PC-3 (cell line): ENCODE results near the gene RNASEL.

Source experiments
- EZH2phosphoT487 ChIP-seq: fragments of 300-600 bp; sonication (generic); IDR thresholded peaks from 2 replicates; pipeline ENCODE4 v1.6.1; 2018; ENCODE audit warnings: mild to moderate bottlenecking, antibody characterized with exemption, low read length, borderline replicate concordance
- TF ChIP-seq, protein P1 (sequence below): fragments of 300-600 bp; sonication (generic); conservative IDR thresholded peaks from 2 replicates; pipeline ENCODE4 v1.5.1; 2017; ENCODE audit warnings: antibody characterized with exemption, low read depth, mild to moderate bottlenecking, low read length

DNA sequence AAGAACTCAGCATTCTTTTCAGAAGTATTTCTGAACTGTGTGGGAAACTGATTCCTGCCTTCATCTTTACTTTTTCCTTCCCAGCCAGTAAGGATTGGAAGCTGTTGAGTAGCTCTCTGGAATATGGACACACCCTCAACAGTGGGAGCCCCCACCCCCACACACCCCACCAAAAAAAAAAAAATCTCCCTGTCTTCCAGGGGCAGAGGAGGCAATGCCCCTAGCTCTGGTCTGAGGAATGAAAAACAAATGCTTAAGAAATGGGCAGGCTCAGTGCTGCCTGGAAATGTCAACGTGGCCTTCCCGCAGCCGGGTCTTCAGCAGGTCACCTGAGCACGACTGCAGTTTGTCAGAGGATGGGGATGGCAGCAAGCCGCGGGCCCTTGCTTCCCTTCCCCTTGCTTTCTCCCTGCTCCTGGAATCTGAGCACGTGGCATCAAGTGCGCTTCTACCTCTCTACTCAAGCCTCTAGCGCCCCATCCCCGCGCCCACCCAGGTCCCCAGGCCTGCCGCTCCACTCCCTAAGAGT, 14.7 kb upstream of the RNASEL start:
- TF ChIP-seq, protein P1, sequence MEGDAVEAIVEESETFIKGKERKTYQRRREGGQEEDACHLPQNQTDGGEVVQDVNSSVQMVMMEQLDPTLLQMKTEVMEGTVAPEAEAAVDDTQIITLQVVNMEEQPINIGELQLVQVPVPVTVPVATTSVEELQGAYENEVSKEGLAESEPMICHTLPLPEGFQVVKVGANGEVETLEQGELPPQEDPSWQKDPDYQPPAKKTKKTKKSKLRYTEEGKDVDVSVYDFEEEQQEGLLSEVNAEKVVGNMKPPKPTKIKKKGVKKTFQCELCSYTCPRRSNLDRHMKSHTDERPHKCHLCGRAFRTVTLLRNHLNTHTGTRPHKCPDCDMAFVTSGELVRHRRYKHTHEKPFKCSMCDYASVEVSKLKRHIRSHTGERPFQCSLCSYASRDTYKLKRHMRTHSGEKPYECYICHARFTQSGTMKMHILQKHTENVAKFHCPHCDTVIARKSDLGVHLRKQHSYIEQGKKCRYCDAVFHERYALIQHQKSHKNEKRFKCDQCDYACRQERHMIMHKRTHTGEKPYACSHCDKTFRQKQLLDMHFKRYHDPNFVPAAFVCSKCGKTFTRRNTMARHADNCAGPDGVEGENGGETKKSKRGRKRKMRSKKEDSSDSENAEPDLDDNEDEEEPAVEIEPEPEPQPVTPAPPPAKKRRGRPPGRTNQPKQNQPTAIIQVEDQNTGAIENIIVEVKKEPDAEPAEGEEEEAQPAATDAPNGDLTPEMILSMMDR, result no peak
- TF ChIP-seq EZH2phosphoT487, result no peak
